LNCaP clone FGC (cell line): Measurements from ENCODE around the gene KLK5.

ENCODE experiments used
- DNase-seq: peaks from one replicate; pipeline ENCODE4 v3.0.0-alpha.2; 2011; ENCODE audit warnings: low read depth
- H3K4me3 ChIP-seq: 2 replicates; pipeline ENCODE4 v1.5.1; 2011; ENCODE audit warnings: mild to moderate bottlenecking, low read depth, low read length, control low read depth
- CTCF ChIP-seq: IDR thresholded peaks from 2 replicates; pipeline ENCODE4 v1.5.1; 2012; ENCODE audit warnings: mild to moderate bottlenecking; ENCODE audit not compliant: control insufficient read depth, insufficient read depth; ENCODE audit errors: extremely low read depth

Gene KLK5

GRCh38 chr19:50925734-50926133 is 27.1 kb downstream of the KLK5 start:
- no peak for TF ChIP-seq CTCF
- DNase-seq, result no peak
- H3K4me3 ChIP-seq, result no peak overlapping the region

- TF ChIP-seq CTCF, result no peak
- DNase-seq, result no peak
- no peak overlapping the region for H3K4me3 ChIP-seq
Measured at GRCh38 chr19:50924586-50924985, 28.3 kb downstream of the KLK5 start.

GRCh38 chr19:50922317-50922853 is 30.5 kb downstream of the KLK5 start:
- DNase-seq, result peak; percentile 86
- TF ChIP-seq CTCF, result peak; percentile 81
- H3K4me3 ChIP-seq, result no peak overlapping the region

- peak; percentile 73 for DNase-seq
- no peak overlapping the region for H3K4me3 ChIP-seq
- 0 out of 2 replicates have a peak, but pooled peaks have one; percentile 9 for TF ChIP-seq CTCF
Measured at GRCh38 chr19:50921426-50922316, 31.2 kb downstream of the KLK5 start.

- no peak overlapping the region for H3K4me3 ChIP-seq
- TF ChIP-seq CTCF, result no peak
- no peak for DNase-seq
Measured at GRCh38 chr19:50916069-50916468, 36.8 kb downstream of the KLK5 start.

GRCh38 chr19:50912727-50913716 is 39.8 kb downstream of the KLK5 start:
- TF ChIP-seq CTCF, result no peak
- no peak for DNase-seq
- H3K4me3 ChIP-seq, result no peak overlapping the region
